ENCODE results near the gene ATXN10. TPM values are rescaled to one million over a fixed set of nuclear protein-coding genes. Genes with fewer than 3 reads are reported as not detected.

Gene ATXN10
- total and polyA plus RNA-seq, 2 of the 13 experiments (the other 11 are each of a cell fraction or from before 2014, with no cell fraction given), result 60.1 to 194 TPM

DNA sequence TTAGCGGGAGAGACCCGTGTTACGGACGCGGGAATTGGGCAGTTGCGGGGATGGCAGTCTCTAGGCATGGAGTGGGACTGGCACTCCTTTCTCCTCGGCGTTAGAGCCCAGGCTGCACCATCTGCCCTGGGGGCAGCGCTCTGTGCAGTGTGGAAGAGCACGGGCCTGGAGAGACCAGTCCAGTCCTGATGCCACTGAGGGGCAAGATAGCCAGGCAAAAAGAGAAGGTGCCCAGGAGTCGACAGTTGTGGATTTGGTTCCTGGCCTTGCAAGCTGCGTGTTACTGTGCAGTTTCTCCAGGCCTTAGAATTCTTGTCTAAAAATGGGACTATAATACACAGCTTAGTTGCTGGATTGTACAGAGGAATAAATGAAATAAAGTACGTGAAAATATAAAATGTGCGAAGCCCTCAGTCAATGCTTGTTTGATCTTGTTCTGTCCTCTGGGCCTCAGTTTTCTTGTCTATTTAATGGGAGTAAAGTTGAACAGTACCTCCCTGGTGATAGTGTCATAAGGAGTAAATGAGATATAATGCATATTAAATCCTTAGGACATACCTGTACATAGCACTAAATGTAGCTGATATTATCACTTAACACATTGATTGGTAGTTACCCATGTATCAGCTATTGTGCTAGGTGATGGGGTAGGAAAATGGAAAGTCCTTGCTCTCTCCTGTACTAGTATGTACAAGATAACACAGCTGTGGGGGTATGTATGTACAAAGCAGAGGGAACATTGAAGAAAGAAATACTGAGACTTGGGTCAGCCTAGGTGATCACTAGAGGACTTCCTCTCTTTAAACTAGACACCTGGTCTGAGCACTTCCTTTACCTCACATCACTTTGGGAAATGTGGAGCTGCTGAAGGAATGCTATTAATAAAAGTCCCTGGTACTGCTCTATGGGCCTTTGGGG lies 1.2 kb downstream of the ATXN10 start:
- Histone ChIP-seq H3K4me2 (ENCODE audit: low read depth, low read length) (peak overlapping the region; percentile 90), H3K9me3 (ENCODE audit: low read length) (no peaks in the 10 kb centered on the region), H3K9ac (ENCODE audit: insufficient read depth, low read depth, low read length) (peak overlapping the region; percentile 92), H3K27ac (ENCODE audit: extremely low read length, insufficient read depth, low read length) (peak overlapping the region; percentile 85), H3K4me1 (ENCODE audit: insufficient read depth, low read length) (peaks cover 62% of the 10 kb centered on the region), H3K4me3 (replicated peaks in 1 of 3; ENCODE audit: insufficient read depth in 1 of 3, low read depth in 2 of 3, low read length in 3 of 3) (peak overlapping the region; percentile 60 to 97 (median 74)), H3K27me3 (ENCODE audit: control insufficient read depth in 1 of 2, insufficient read depth in 2 of 2, low read length in 2 of 2) (no peaks in the 10 kb centered on the region), H3K36me3 (replicated peaks in 1 of 2; ENCODE audit: control insufficient read depth in 1 of 2, insufficient read depth in 2 of 2, low read length in 2 of 2) (peaks cover 2 to 6% of the 10 kb centered on the region in 2 experiments; a peak in 4 of 5 replicates), H3K79me2 (ENCODE audit: insufficient read depth, low read length) (peaks cover 61% of the 10 kb centered on the region), H4K20me1 (ENCODE audit: insufficient read depth, low read length) (peaks cover 18% of the 10 kb centered on the region), H2AFZ (ENCODE audit: low read length) (no peak overlapping the region)
- ChIA-PET CTCF (ENCODE audit: low intra/inter-chr PET ratio, low total read pairs) (no interaction called here), POLR2A (interaction anchor here (0.6 kb wide), 1 partner anchor 237 kb away, joined by 4 read pairs; no protein-coding TSS in a partner anchor)
- in situ Hi-C loops (cut with HindIII; ENCODE audit: extremely low pct_ligation_motif_present, low pct_unique_long_range_greater_than_20kb) (no loop called here), intact Hi-C loops (cut with micrococcal nuclease; ENCODE audit: unreplicated experiment) (loop anchor here (2.0 kb wide), 1 partner anchor 20 kb away; no protein-coding TSS in a partner anchor)
- FAIRE-seq, result no peak
- ATAC-seq, result peak; percentile 35
- WGBS (ENCODE audit: low lambda C conversion rate), result 5% methylated on average over 13 of the region's 14 CpGs
- TSS peak; percentile 52 for BruUV-seq (replicated peaks)
- no peak for DNase-seq (ENCODE audit: low spot score)
- no peak for TF ChIP-seq TAF1 (CRISPR knock-in tag; IDR thresholded peaks at IDR 0.05)
- TF ChIP-seq ZNF136 (CRISPR knock-in tag; IDR thresholded peaks at IDR 0.05; ENCODE audit: low read depth), result no peak
- 0 out of 2 replicates have a peak, but pooled peaks have one; percentile 4 for TF ChIP-seq ZMAT3 (CRISPR knock-in tag; conservative IDR thresholded peaks at IDR 0.05)
- TF ChIP-seq ZNF839 (CRISPR knock-in tag; IDR thresholded peaks at IDR 0.05; ENCODE audit: borderline replicate concordance), result no peak
- no peak for TF ChIP-seq TBP (CRISPR knock-in tag; IDR thresholded peaks at IDR 0.05)
- no peak for TF ChIP-seq MAFF (IDR thresholded peaks at IDR 0.05; ENCODE audit: low read depth, low read length)
- TF ChIP-seq GPBP1L1 (CRISPR knock-in tag; IDR thresholded peaks at IDR 0.05), result no peak
- no peak for TF ChIP-seq AHDC1 (CRISPR knock-in tag; IDR thresholded peaks at IDR 0.05; ENCODE audit: borderline replicate concordance)
- 0 out of 2 replicates have a peak, but pooled peaks have one; percentile 17 for TF ChIP-seq NKX3-1 (CRISPR knock-in tag; IDR thresholded peaks at IDR 0.05)
- TF ChIP-seq CCDC6 (CRISPR knock-in tag; IDR thresholded peaks at IDR 0.05), result 0 out of 2 replicates have a peak, but pooled peaks have one; percentile 2
- no peak for TF ChIP-seq SMAD9 (CRISPR knock-in tag; IDR thresholded peaks at IDR 0.05)
- peak; percentile 8; the same call in 1 of the 2 replicates for TF ChIP-seq DZIP1 (CRISPR knock-in tag; IDR thresholded peaks at IDR 0.05)
- 0 out of 2 replicates have a peak, but pooled peaks have one; percentile 18 for TF ChIP-seq ZNF709 (CRISPR knock-in tag; IDR thresholded peaks at IDR 0.05)

Measured in HepG2 (cell line).